ENCODE data around the gene ADCY2. TPM values are rescaled to one million over a fixed set of nuclear protein-coding genes. Genes with fewer than 3 reads are reported as not detected.

The ADCY2 gene
- total RNA-seq, 6 experiments from 2014 or later = 0.93 TPM; not detected in 5

- TF ChIP-seq POLR2A (IDR thresholded peaks at IDR 0.05) = no peak
- Histone ChIP-seq H3K36me3 (no peaks in the 10 kb centered on the region), H3K9me3 (no peaks in the 10 kb centered on the region), H3K27ac (no peak overlapping the region), H3K27me3 (no peaks in the 10 kb centered on the region), H3K4me1 (peaks cover 0 to 6% (median 0%) of the 10 kb centered on the region in 4 donors), H3K4me3 (no peak overlapping the region)
- ATAC-seq (no peak), DNase-seq (no peak)
- WGBS (ENCODE audit: insufficient coverage, low coverage, low lambda C conversion rate, missing lambda C conversion rate) = 73% methylated on average over 2 of the region's 5 CpGs
- intact Hi-C loops (cut with DNase I) = no loop called here
These were observed 450.4 kb downstream of the ADCY2 start for GRCh38 chr5:7846327-7846726.

DNA sequence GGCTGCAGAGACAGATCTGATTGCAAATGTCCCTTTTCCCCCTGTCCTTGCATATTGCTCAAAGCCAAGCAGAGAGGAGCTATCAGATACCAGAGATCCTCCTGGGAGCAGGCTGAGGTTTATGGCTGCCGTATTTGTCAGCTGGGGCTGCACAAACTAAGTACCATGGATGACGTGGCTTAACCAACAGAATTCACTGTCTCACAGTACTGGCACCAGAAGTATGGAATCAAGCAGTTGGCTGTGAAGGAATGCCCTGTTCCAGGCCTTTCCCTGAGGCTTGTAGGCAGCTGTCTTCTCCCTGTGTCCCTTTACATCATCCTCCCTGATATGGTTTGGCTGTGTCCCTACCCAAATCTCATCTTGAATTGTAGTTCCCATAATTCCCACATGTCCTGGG is 452.4 kb downstream of the ADCY2 start:
- H3K4me1 ChIP-seq = peaks cover 0 to 20% (median 3%) of the 10 kb centered on the region in 4 donors
- WGBS (ENCODE audit: insufficient coverage, low coverage, low lambda C conversion rate, missing lambda C conversion rate) = 71% methylated on average over 2 of the region's 2 CpGs

GRCh38 chr5:7849681-7850394 is 453.9 kb downstream of the ADCY2 start:
- Histone ChIP-seq H3K36me3 (no peaks in the 10 kb centered on the region), H3K27me3 (no peaks in the 10 kb centered on the region), H3K9me3 (no peaks in the 10 kb centered on the region), H3K4me3 (peak overlapping the region in 2 of 3 donors; percentile 54), H3K27ac (no peak overlapping the region), H3K4me1 (peaks cover 0 to 20% (median 3%) of the 10 kb centered on the region in 4 donors)
- WGBS (ENCODE audit: insufficient coverage, low coverage, low lambda C conversion rate, missing lambda C conversion rate) = 21% methylated on average over 18 of the region's 44 CpGs
- DNase-seq = peak in 1 of 3 donors; percentile 60
- intact Hi-C loops (cut with DNase I) = no loop called here
- peak in 2 of 4 donors; percentile 2 to 8 for ATAC-seq
- no peak for TF ChIP-seq POLR2A (IDR thresholded peaks at IDR 0.05)
- TF ChIP-seq CTCF (IDR thresholded peaks at IDR 0.05) = peak in 1 of 4 donors; percentile 22

More for the DNA sequence above, 452.4 kb downstream of the ADCY2 start:
- H3K4me3 ChIP-seq = no peak overlapping the region
- no peaks in the 10 kb centered on the region for H3K27me3 ChIP-seq
- no peak for ATAC-seq
- H3K36me3 ChIP-seq = no peaks in the 10 kb centered on the region
- intact Hi-C loops (cut with DNase I) = no loop called here
- no peaks in the 10 kb centered on the region for H3K9me3 ChIP-seq
- H3K27ac ChIP-seq = no peak overlapping the region
- TF ChIP-seq POLR2A (IDR thresholded peaks at IDR 0.05) = no peak
- DNase-seq = no peak

DNA sequence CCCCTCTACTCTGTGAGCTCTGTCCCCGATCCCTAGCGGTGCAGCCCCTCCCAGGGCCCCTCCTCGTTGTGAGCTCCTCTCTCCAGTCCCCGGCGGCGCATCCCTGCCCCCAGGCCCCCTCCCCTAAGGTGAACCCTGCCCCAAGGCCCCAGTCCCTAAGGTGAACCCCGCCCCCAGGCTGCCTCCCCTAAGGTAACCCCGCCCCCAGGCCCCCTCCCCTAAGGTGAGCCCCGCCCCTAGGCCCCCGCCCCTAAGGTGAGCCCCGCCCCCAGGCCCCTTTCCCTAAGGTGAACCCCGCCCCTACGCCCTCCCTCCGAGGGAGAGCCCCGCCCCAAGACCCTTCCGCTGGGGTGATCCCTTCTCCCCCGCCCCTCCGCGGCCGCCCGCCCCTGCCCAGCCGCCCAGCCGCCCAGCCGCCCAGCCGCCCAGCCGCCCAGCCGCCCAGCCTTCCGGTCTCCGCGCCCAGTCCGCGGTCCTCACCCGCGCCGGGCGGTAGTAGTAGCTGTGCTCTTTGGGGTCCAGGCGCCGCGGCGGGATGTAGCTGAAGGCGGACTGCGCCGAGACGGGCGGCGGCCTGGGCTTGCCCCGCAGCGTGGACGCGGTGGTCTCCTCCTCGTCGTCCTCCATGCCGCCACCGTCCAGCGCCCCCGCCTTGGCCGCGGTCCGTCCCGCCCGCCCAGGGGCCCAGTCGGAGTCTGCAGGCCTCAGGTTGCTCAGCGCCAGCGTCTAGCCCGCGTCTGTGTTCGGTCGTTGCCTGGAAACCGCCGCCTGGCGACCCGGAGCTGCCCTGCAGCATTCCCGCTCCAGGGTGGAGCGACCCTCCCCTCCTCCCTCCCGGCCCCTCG is 454.7 kb downstream of the ADCY2 start, which contains the start of gene CFAP90:
Gene CFAP90, minus strand, starts transcription at position 739 of the 845 bp plus-strand sequence. Its CDS starts 112 bp downstream, at position 627.
- peak in 2 of 4 donors; percentile 14 to 27 for TF ChIP-seq CTCF (IDR thresholded peaks at IDR 0.05)
- no peak for TF ChIP-seq POLR2A (IDR thresholded peaks at IDR 0.05)
- ATAC-seq (peak; percentile 67 to 78 (median 72)), DNase-seq (peak; percentile 64 to 78 (median 69))
- intact Hi-C loops (cut with DNase I) = no loop called here
- Histone ChIP-seq H3K4me1 (peaks cover 0 to 20% (median 3%) of the 10 kb centered on the region in 4 donors), H3K9me3 (no peaks in the 10 kb centered on the region), H3K27ac (peak within 1 kb of the TSS in 2 of 3 donors; percentile 36 to 38), H3K36me3 (no peaks in the 10 kb centered on the region), H3K27me3 (no peaks in the 10 kb centered on the region), H3K4me3 (peak within 1 kb of the TSS; percentile 47 to 54 (median 54))
- WGBS (ENCODE audit: insufficient coverage, low coverage, low lambda C conversion rate, missing lambda C conversion rate) = 2% methylated on average over 17 of the region's 76 CpGs

GRCh38 chr5:7851240-7851592 is 455.3 kb downstream of the ADCY2 start:
- 17% methylated on average over 13 of the region's 16 CpGs for WGBS (ENCODE audit: insufficient coverage, low coverage, low lambda C conversion rate, missing lambda C conversion rate)
- H3K36me3 ChIP-seq = no peaks in the 10 kb centered on the region
- H3K4me3 ChIP-seq = peak overlapping the region; percentile 47 to 54 (median 54)
- peak overlapping the region in 1 of 3 donors; percentile 16 for H3K27ac ChIP-seq
- ATAC-seq (peak in 1 of 4 donors; percentile 25), DNase-seq (no peak)
- H3K9me3 ChIP-seq = no peaks in the 10 kb centered on the region
- no peaks in the 10 kb centered on the region for H3K27me3 ChIP-seq
- intact Hi-C loops (cut with DNase I) = no loop called here
- H3K4me1 ChIP-seq = peaks cover 0 to 20% (median 3%) of the 10 kb centered on the region in 4 donors
- TF ChIP-seq CTCF (IDR thresholded peaks at IDR 0.05) = no peak
- TF ChIP-seq POLR2A (IDR thresholded peaks at IDR 0.05) = no peak

Data from right lobe of liver (tissue), 6 donors.